H1 (cell line): ENCODE results near the gene KLHL40. TPM values are rescaled to one million over a fixed set of nuclear protein-coding genes. Genes with fewer than 3 reads are reported as not detected.

ENCODE experiments used
- CTCF ChIA-PET: fragments of 300-600 bp; sonication (Branson Sonifier 250); formaldehyde crosslinking; loops from one replicate; lab custom pipeline; 2021; ENCODE audit not compliant: partially characterized antibody; lab: Charles Lee
- POLR2A ChIA-PET: fragments of 300-600 bp; sonication (Branson Sonifier 250); formaldehyde crosslinking; loops from one replicate; lab custom pipeline; 2021; ENCODE audit warnings: inconsistent platforms; ENCODE audit not compliant: partially characterized antibody; lab: Charles Lee
- DNase-seq, 2 experiments: peaks; one replicate each; pipeline versions ENCODE4 v3.0.0 to v3.0.0-alpha.2; 2010 to 2022; ENCODE audit warnings: low spot score in 2 of 2, low read depth in 1 of 2, mixed read lengths in 1 of 2
- FAIRE-seq: peaks from 2 replicates; lab custom pipeline; 2011; peaks lifted over from hg19 to GRCh38; lab: Jason Lieb, UNC
- H2AFZ ChIP-seq: 2 replicates; pipeline ENCODE4 v1.8.1; 2012; ENCODE audit warnings: low read length, inconsistent platforms
- H2AK5ac ChIP-seq: 2 replicates; pipeline ENCODE4 v1.6.1; 2013; ENCODE audit warnings: low read depth, low read length
- H2BK120ac ChIP-seq: replicated peaks from 2 replicates; pipeline ENCODE3; 2013; ENCODE audit warnings: low read depth, low read length, inconsistent platforms
- H2BK12ac ChIP-seq: 2 replicates; pipeline ENCODE4 v1.6.1; 2013; ENCODE audit warnings: low read depth, low read length
- H2BK15ac ChIP-seq: 2 replicates; pipeline ENCODE4 v1.6.1; 2013; ENCODE audit warnings: low read length
- H2BK20ac ChIP-seq: 2 replicates; pipeline ENCODE4 v1.6.1; 2013; ENCODE audit warnings: low read length
- H2BK5ac ChIP-seq: 2 replicates; pipeline ENCODE4 v1.6.1; 2013; ENCODE audit warnings: low read depth, low read length
- H3K14ac ChIP-seq: 2 replicates; pipeline ENCODE4 v1.6.1; 2013; ENCODE audit warnings: inconsistent platforms; ENCODE audit not compliant: insufficient read length
- H3K18ac ChIP-seq: 2 replicates; pipeline ENCODE4 v1.6.1; 2013; ENCODE audit warnings: low read length; ENCODE audit errors: extremely low read depth
- H3K23ac ChIP-seq: 2 replicates; pipeline ENCODE4 v1.6.1; 2013; ENCODE audit warnings: inconsistent platforms; ENCODE audit not compliant: insufficient read length
- H3K23me2 ChIP-seq: 2 replicates; pipeline ENCODE4 v1.6.1; 2013; ENCODE audit warnings: low read depth, low read length
- H3K27ac ChIP-seq: 2 replicates; pipeline ENCODE4 v1.6.1; 2011; ENCODE audit warnings: low read depth, low read length, inconsistent platforms
- H3K27me3 ChIP-seq, 4 experiments: replicated peaks in 1 of 4; 1 replicate in 1 of 4; 2 replicates in 3 of 4; pipeline versions ENCODE4 v1.6.1 to v1.8.1; 2011 to 2013; ENCODE audit warnings: low read length in 3 of 4, mild to moderate bottlenecking in 3 of 4, inconsistent platforms in 2 of 4, mixed read lengths in 2 of 4, moderate library complexity in 1 of 4; ENCODE audit not compliant: control insufficient read depth in 3 of 4, insufficient read depth in 3 of 4; ENCODE audit errors: extremely low read depth in 1 of 4
- H3K36me3 ChIP-seq, 4 experiments: 2 replicates each; pipeline versions ENCODE4 v1.6.1 to v1.8.1; 2011 to 2013; ENCODE audit warnings: mild to moderate bottlenecking in 4 of 4, low read length in 3 of 4, moderate library complexity in 2 of 4, control low read depth in 1 of 4, inconsistent platforms in 1 of 4; ENCODE audit not compliant: insufficient read depth in 4 of 4, control insufficient read depth in 2 of 4
- H3K4ac ChIP-seq: replicated peaks from 2 replicates; pipeline ENCODE3; 2013; ENCODE audit warnings: low read length, low read depth, mixed read lengths, inconsistent platforms; ENCODE audit not compliant: insufficient read length
- H3K4me1 ChIP-seq, 4 experiments: replicated peaks in 1 of 4; 1 replicate in 1 of 4; 2 replicates in 3 of 4; pipeline versions ENCODE4 v1.6.1 to v1.8.1; 2011 to 2013; ENCODE audit warnings: low read length in 3 of 4, inconsistent platforms in 2 of 4, mixed read lengths in 1 of 4; ENCODE audit not compliant: insufficient read depth in 4 of 4, control insufficient read depth in 3 of 4
- H3K4me2 ChIP-seq, 2 experiments: 2 replicates each; pipeline versions ENCODE4 v1.6.1 to v1.8.1; 2011 to 2013; ENCODE audit warnings: low read depth in 2 of 2, low read length in 2 of 2, control low read depth in 1 of 2, inconsistent platforms in 1 of 2, mild to moderate bottlenecking in 1 of 2; ENCODE audit not compliant: insufficient read depth in 1 of 2
- H3K4me3 ChIP-seq, 4 experiments: fragments of 200-600, 300-600 bp in 1 of 4; sonication (generic), shearing (Covaris generic), sonication (Bioruptor Twin) in 1 of 4; 2 replicates each; pipeline versions ENCODE4 v1.5.1 to v1.8.1; 2011 to 2016; ENCODE audit warnings: low read length in 4 of 4, low read depth in 3 of 4, control low read depth in 2 of 4, inconsistent platforms in 2 of 4, mild to moderate bottlenecking in 2 of 4, mixed read lengths in 1 of 4, moderate library complexity in 1 of 4; ENCODE audit not compliant: insufficient read depth in 2 of 4; ENCODE audit errors: extremely low read depth in 1 of 4
- H3K56ac ChIP-seq: replicated peaks from 2 replicates; pipeline ENCODE3; 2013; ENCODE audit warnings: low read depth, mild to moderate bottlenecking, mixed read lengths, low read length, inconsistent platforms; ENCODE audit not compliant: insufficient read length
- H3K79me1 ChIP-seq: 2 replicates; pipeline ENCODE4 v1.6.1; 2013; ENCODE audit warnings: low read depth, low read length, control low read depth
- H3K79me2 ChIP-seq, 2 experiments: 2 replicates each; pipeline versions ENCODE4 v1.6.1 to v1.8.1; 2012 to 2013; ENCODE audit warnings: low read length in 2 of 2, mild to moderate bottlenecking in 2 of 2, inconsistent platforms in 1 of 2; ENCODE audit not compliant: insufficient read depth in 2 of 2, control insufficient read depth in 1 of 2
- H3K9ac ChIP-seq, 4 experiments: replicated peaks in 1 of 4; 1 replicate in 1 of 4; 2 replicates in 3 of 4; pipeline versions ENCODE4 v1.6.1 to v1.8.1; 2011 to 2013; ENCODE audit warnings: low read depth in 3 of 4, low read length in 3 of 4, control low read depth in 2 of 4, mild to moderate bottlenecking in 2 of 4, moderate library complexity in 2 of 4, inconsistent platforms in 1 of 4; ENCODE audit errors: extremely low read depth in 1 of 4
- H3K9me3 ChIP-seq, 2 experiments: 2 replicates each; pipeline versions ENCODE4 v1.6.1 to v1.8.1; 2012 to 2013; ENCODE audit warnings: mild to moderate bottlenecking in 2 of 2, moderate library complexity in 2 of 2, control low read depth in 1 of 2, inconsistent platforms in 1 of 2, low read depth in 1 of 2, low read length in 1 of 2, mixed read lengths in 1 of 2; ENCODE audit not compliant: insufficient read depth in 2 of 2
- H4K20me1 ChIP-seq, 2 experiments: replicated peaks in 1 of 2; 2 replicates each; pipeline versions ENCODE3 to v1.8.1; 2011 to 2013; ENCODE audit warnings: inconsistent platforms in 2 of 2, low read length in 2 of 2, mild to moderate bottlenecking in 1 of 2; ENCODE audit not compliant: insufficient read depth in 2 of 2, control insufficient read depth in 1 of 2
- H4K5ac ChIP-seq: 2 replicates; pipeline ENCODE4 v1.6.1; 2013; ENCODE audit warnings: low read length, low read depth, mixed read lengths, inconsistent platforms; ENCODE audit not compliant: insufficient read length
- H4K8ac ChIP-seq: 2 replicates; pipeline ENCODE4 v1.8.0; 2013; ENCODE audit warnings: mild to moderate bottlenecking, moderate library complexity, low read length, inconsistent platforms; ENCODE audit not compliant: insufficient read depth; ENCODE audit errors: extremely low read depth
- H4K91ac ChIP-seq: replicated peaks from 2 replicates; pipeline ENCODE3; 2013; ENCODE audit warnings: low read length, mixed read lengths, inconsistent platforms; ENCODE audit not compliant: insufficient read length
- E2F6 ChIP-seq: IDR thresholded peaks from 2 replicates; pipeline ENCODE4 v1.6.1; 2012; ENCODE audit warnings: inconsistent platforms
- EGR1 ChIP-seq: IDR thresholded peaks from 2 replicates; pipeline ENCODE4 v1.6.1; 2011; ENCODE audit warnings: low read depth, low read length, borderline replicate concordance
- JUN ChIP-seq: IDR thresholded peaks from 2 replicates; pipeline ENCODE4 v1.6.1; 2011; ENCODE audit warnings: low read depth, mild to moderate bottlenecking, improper control_type of control experiment, low read length
- JUND ChIP-seq: IDR thresholded peaks from 2 replicates; pipeline ENCODE4 v1.6.1; 2011; ENCODE audit warnings: mild to moderate bottlenecking, improper control_type of control experiment, low read length
- RNF2 ChIP-seq: fragments of 200-900, 300-1000 bp; sonication (generic); IDR thresholded peaks from 2 replicates; pipeline ENCODE4 v1.7.1; 2016; ENCODE audit warnings: borderline replicate concordance, low read depth, mild to moderate bottlenecking, antibody characterized with exemption, low read length; ENCODE audit not compliant: poor library complexity, severe bottlenecking; ENCODE audit errors: missing control alignments
- TAF7 ChIP-seq: optimal IDR thresholded peaks from 2 replicates; pipeline ENCODE3; 2011; ENCODE audit warnings: low read depth, mild to moderate bottlenecking, inconsistent platforms, low read length, moderate library complexity, borderline replicate concordance
- TBP ChIP-seq: IDR thresholded peaks from 2 replicates; pipeline ENCODE4 v1.6.1; 2011; ENCODE audit warnings: low read depth, low read length, improper control_type of control experiment
- WGBS, 2 experiments: shearing (Covaris generic) in 1 of 2; methylation state at CpG; one replicate each; pipeline versions ENCODE4 v1.1.6 to v1.1.7; 2013 to 2015; ENCODE audit warnings: low lambda C conversion rate in 2 of 2, mixed read lengths in 2 of 2, inconsistent platforms in 1 of 2, low coverage in 1 of 2, missing lambda C conversion rate in 1 of 2; ENCODE audit not compliant: insufficient replicate concordance in 2 of 2, insufficient coverage in 1 of 2, insufficient read length in 1 of 2; ENCODE audit errors: extremely low coverage in 1 of 2, missing lambda C conversion rate in 1 of 2; 5-methylcytosine and 5-hydroxymethylcytosine counted together
- polyA plus RNA-seq, 7 experiments: library from polyadenylated mRNA; depleted of rRNA in 3 of 7; stranded (reverse) in 5 of 7; unstranded in 2 of 7; fragments of >200 nt in 5 of 7; fragments of 200-250 nt in 2 of 7; gene quantifications; 1 replicate in 5 of 7; 2 replicates in 1 of 7; 4 replicates in 1 of 7; pipeline versions ENCODE4 v1.2.1 to v1.2.3, GENCODE V29; 2011 to 2013; ENCODE audit warnings: missing spikeins in 2 of 7, mixed read lengths in 2 of 7
- total RNA-seq: library from RNA; stranded (reverse); fragmentation: NEBNext Ultra II Directional; extraction: Animal tissue kit (Norgen Biotek cat#: 25700); gene quantifications from 2 replicates; pipeline ENCODE4 v1.2.1, GENCODE V29; 2021

Gene KLHL40
- total and polyA plus RNA-seq, 2 of the 8 experiments (the other 6 are each of a cell fraction or from before 2014, with no cell fraction given), result 0.02 TPM; not detected in 1

GRCh38 chr3:42638339-42638842 is 46.9 kb upstream of the KLHL40 start:
- Histone ChIP-seq H3K4me1 (no peaks in the 10 kb centered on the region), H2BK120ac (no peak overlapping the region), H3K9me3 (no peaks in the 10 kb centered on the region), H2BK20ac (no peak overlapping the region), H2BK5ac (no peak overlapping the region), H4K8ac (no peak overlapping the region), H3K23me2 (no peaks in the 10 kb centered on the region), H2BK12ac (no peak overlapping the region), H4K20me1 (peaks cover 2 to 7% of the 10 kb centered on the region in 2 experiments), H3K56ac (no peak overlapping the region), H3K23ac (no peak overlapping the region), H2AK5ac (no peak overlapping the region), H4K5ac (no peak overlapping the region), H3K4me3 (no peak overlapping the region), H3K4me2 (no peak overlapping the region), H4K91ac (no peak overlapping the region), H3K36me3 (peaks cover 46 to 96% (median 86%) of the 10 kb centered on the region in 4 experiments), H2BK15ac (no peak overlapping the region), H3K4ac (no peak overlapping the region), H3K27me3 (no peaks in the 10 kb centered on the region), H3K9ac (no peak overlapping the region), H3K14ac (no peak overlapping the region), H3K79me1 (no peaks in the 10 kb centered on the region; the same call in 1 of the 2 replicates), H3K79me2 (0 out of 4 replicates have a peak, but pooled peaks cover 4% of the 10 kb centered on the region in 2 experiments), H3K18ac (no peak overlapping the region), H2AFZ (no peak overlapping the region), H3K27ac (no peak overlapping the region)
- ChIA-PET CTCF (interaction anchor here (2.4 to 2.7 kb wide), 2 partner anchors 10 to 25 kb away, joined by 8 to 9 read pairs; no protein-coding TSS in a partner anchor), POLR2A (no interaction called here)
- no peak for FAIRE-seq
- no peak for DNase-seq
- 88% methylated on average over 6 of the region's 6 CpGs; no CpG with 5 or more reads in 1 of the 2 experiments for WGBS, 2 experiments
- TF ChIP-seq RNF2, result no peak
- no peak for TF ChIP-seq JUN
- TF ChIP-seq E2F6, result no peak
- TF ChIP-seq EGR1, result no peak
- TF ChIP-seq JUND, result no peak
- no peak for TF ChIP-seq TBP
- TF ChIP-seq TAF7, result no peak
